RPMI7951 (cell line): ENCODE results near the gene EZH1. TPM values are rescaled to one million over a fixed set of nuclear protein-coding genes. Genes with fewer than 3 reads are reported as not detected.

Source experiments
- DNase-seq: peaks from one replicate; pipeline ENCODE4 v3.0.0-alpha.2; 2012; ENCODE audit warnings: low read depth
- total RNA-seq: library from RNA; depleted of rRNA; stranded (reverse); fragments of >200 nt; shearing (Covaris generic); gene quantifications from 2 replicates; pipeline ENCODE4 v1.2.3, GENCODE V29; 2014

EZH1 gene
- total RNA-seq, 1 experiment from 2014 or later: 8.5 TPM

DNA sequence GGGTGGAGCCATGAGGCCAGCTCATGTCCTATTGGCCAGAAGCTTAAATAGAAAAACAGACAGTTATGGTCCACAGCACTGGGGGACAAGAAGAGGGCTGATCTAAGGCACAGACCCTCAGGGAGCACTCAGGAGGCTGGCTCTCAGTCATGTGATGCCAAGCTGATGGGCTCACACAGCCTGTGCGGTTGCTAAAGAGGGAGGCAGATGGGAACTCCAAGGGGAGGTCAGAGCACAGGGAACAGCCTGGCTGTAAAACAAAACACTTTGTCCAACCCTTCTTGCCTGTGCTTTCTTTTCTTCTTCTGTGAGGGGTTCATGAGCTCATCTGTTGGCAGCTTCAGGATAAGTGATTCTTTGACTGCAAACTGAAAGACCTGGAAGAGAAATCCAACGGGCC lies 35.3 kb downstream of the EZH1 start:
- DNase-seq: no peak

DNA sequence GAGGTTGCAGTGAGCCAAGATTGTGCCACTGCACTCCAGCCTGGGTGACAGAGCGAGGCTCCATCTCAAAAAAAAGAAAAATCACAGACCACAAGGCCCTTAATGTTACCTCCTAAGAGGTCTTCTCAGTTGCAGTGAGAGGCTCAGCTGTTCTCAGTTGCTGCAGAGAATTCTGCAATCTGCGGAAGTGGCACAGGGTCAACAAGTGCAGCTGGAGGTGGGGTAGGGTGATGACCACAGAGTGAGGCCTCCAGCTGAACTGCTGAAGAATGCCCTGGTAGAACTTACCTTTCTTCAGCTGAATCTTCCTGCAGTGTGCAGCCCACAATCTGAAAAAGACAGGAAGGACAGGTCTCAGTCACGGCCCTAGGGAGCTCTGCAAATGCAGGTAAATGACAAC lies 36.3 kb downstream of the EZH1 start:
- no peak for DNase-seq

DNA sequence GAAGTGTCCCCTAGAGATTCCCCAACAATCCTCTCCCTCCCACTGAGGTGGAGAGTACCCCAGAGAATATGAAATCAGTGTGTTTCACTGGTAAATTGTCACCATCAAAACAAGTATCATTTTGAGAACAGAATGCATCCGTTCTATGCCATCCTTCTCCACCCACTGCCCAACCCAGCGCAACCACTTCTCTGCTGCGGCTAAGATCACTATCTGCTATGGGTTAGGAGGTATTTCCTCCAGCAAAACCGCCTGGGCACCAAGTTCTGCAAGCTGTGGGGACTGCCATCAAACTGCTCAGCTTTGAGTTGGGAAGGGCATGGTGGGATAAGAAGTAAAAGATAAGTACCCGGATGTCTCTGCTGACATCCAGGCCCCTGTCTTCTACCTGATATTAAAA lies 38.1 kb downstream of the EZH1 start:
- no peak for DNase-seq

DNA sequence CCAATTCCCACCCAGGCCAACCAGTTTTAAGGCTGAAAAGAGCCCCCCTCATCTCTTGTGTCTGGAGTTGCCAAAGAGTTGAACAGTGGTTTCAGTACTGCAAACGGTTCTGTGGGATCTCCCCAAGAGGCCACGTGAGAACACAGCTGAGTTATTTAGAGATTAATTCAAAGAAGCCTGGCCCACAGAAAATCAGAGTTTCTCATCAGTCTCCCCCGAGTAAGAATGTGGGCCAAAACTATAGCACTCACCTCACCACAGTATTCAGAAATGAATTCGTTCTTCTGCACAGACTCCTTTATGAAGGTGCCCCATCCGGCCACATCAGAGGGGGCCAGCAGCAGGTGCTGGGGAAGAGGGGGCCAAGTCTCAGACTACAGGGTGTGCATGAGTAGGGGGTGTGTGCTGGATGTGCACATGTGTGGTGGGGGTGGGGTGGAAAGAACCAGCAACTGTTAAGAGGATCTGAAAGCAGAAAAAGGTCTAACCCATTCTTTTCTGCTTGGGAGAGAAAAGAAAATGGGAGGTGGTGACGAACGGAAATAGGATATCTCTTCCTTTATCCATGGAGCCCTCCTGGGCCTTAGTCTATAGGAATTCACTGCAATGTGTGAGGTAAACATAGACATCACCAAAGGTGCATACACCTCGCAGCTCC lies 39.9 kb downstream of the EZH1 start:
- no peak for DNase-seq

DNA sequence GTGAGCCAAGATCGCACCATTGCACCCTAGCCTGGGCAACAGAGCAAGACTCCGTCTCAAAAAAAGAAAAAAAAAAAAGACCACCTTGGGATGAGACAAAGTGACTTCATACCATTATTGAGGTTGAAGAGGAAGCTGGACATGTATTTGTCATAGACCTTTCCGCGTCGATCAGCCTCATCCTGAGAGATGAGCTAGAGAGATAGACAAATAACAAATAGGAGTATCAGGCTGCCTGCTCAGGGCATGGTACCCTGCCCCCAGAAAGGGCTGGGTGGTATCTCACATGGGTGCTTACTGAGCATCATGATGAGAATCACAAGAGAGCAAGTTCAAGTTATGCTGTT lies 40.4 kb downstream of the EZH1 start:
- no peak for DNase-seq

DNA sequence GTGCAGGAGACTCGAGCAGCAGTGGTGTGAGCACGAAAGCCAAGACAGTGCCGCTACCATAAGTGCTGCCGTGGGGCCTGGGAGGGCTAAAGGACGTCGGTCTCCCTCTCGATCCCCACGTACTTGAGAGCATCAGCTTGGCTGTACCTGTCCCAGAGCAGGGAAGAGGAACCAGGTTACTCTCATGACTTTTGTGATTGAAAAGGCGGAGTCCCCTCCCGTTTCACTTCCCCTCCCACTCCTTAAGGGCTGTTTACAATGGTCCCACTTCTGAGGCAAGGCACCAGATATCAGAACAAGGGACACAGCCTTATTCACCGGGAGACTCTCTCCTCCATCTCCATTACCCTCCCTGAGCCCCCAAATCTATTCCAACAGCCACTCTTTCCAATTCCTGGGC lies 42.4 kb downstream of the EZH1 start:
- no peak for DNase-seq

DNA sequence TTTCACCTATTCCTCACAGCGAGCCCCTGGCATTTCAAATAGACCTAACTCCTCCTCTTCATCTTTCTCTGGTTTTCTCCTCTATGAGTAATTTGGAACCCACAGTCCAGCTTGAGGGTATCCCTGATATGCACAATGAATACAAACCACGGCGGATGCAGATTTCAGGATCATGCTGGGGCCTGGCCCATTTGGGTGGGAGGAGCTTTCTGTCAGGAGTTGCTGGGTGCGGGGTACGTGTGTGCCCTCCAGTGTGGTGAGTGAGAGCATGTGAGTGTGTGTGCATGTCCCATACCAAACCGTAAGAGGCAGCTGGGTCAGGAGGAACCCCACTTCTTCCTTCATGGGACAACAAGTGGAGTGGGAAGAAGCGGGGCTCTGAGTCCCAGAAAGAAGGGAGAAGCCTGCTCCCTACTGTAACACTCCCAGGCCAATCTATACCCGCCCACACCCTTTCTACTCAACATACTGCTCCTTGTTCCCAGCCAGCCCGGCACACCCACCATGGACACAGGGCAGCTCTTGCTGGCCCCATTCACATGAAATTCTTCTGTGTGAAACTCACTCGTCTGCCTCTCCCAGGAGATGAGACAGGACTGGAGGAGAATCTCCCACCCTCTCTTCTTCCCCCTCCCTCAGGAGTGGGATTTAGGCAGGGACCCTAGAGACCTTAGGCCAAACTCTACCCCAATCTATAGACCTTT lies 44.1 kb downstream of the EZH1 start:
- no peak for DNase-seq

DNA sequence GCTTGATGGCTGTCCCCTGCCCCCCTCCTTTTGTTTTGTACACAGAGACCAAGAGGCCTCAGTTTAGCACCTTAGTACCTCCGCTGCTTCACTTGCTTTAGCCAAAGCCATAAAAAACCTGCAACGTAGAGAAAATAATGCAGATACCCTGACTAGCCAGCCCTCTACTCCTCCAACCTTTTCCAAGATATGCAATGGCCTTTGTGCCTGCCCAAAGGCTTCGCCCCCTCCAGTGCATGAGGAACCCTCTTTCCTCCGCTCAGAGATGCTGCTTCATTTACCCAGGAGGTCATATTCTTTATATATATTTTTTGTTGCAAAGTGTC lies 45.5 kb downstream of the EZH1 start:
- no peak for DNase-seq

DNA sequence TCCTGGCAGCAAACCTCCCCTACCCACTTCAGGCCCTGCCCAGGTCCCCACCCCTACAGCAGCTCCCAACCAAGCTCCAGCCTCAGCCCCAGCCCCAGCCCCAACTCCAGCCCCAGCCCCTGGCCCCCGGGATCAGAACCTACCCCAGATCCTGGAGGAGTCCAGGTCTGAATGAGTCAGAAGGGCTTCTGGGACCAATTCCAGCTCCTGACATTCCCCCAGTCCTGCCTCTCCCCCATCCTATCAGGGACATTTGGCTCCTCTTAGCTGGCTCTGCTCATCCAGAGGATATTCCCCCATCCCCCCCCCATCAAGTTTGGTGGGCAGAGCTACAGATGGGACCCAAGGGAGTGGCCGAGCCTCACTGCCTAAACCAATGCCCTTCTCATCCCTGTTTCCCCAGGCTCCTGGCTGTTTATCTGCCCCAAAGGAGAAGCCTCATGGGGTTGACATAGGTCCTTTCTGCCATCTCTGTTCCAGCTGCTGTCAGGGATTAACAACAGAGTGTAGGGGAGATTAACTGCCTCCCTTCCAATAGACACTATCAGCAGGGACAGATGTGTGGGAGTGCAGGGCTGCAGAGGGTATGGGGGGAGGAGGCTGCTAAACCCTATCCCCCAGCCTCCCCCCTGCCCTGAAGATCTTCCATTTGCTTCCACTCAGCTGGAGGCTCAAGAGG lies 46.0 kb downstream of the EZH1 start:
- peak; percentile 83 for DNase-seq

DNA sequence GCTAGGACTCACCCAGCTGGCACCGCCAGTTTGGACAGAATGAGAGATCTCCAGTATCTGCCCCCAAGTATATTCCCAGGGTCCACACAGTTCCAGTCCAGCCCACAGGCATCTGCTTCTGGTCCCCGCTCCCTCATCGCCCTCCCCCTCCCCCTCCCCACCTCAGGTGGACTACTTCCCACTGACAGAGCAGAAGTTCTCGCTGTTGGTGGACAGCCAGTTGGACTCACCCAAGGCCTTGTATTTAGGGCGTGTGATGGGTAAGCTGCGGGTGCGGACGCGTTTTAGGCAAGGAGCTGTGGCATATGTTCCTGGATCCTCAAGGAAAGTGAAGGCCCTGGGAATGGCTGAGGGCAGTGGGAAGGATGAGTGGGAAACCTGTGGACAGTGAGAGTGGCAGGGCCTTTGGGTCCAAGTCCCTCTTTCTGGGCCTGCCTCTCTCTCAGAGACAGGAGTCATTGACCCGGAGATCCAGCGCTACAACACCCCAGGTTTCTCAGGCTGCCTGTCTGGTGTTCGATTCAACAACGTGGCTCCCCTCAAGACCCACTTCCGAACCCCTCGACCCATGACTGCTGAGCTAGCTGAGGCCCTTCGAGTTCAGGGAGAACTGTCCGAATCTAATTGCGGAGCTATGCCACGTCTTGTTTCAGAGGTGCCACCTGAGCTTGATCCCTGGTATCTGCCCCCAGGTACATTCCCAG lies 47.6 kb downstream of the EZH1 start:
- no peak for DNase-seq

DNA sequence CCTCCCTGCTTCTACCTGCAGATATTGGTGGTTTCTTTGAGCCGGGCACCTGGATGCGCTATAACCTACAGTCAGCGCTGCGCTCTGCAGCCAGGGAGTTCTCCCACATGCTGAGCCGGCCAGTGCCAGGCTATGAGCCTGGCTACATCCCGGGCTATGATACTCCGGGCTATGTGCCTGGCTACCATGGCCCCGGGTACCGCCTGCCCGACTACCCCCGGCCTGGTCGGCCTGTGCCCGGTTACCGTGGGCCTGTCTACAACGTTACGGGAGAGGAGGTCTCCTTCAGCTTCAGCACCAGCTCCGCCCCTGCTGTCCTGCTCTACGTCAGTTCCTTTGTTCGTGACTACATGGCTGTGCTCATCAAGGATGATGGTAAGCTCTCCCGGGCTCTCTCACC lies 49.3 kb downstream of the EZH1 start:
- no peak for DNase-seq

DNA sequence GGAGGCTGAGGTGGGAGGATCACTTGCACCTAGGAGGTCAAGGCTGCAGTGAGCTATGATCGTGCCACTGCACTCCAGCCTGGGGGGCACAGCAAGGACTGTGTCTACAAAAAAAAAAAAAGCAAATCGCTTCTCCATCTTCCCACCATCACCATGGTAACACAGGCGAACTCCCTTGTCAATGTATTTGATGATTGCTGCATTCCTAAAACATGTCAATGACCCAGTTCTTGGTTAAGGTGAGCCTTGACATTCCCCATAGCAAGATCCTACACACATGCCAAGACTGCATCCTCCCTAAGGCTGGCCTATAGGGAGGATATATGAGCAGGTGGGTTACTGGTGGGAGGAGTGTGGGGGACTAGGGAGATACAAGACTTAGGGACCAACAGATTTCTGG lies 50.3 kb downstream of the EZH1 start:
- DNase-seq: no peak

DNA sequence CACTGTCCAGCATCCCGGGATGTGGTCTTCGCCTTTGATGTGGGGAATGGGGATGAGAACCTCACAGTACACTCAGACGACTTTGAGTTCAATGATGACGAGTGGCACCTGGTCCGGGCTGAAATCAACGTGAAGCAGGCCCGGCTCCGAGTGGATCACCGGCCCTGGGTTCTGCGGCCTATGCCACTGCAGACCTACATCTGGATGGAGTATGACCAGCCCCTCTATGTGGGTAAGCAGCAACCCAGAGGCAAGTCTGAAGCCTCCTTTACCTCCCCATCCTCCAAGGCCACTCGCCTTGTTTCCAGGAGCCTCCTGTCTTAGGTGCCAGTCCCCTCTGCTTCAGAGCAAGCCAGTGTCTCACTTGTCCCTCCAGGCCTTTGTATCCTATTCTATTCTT lies 52.4 kb downstream of the EZH1 start:
- DNase-seq: no peak

DNA sequence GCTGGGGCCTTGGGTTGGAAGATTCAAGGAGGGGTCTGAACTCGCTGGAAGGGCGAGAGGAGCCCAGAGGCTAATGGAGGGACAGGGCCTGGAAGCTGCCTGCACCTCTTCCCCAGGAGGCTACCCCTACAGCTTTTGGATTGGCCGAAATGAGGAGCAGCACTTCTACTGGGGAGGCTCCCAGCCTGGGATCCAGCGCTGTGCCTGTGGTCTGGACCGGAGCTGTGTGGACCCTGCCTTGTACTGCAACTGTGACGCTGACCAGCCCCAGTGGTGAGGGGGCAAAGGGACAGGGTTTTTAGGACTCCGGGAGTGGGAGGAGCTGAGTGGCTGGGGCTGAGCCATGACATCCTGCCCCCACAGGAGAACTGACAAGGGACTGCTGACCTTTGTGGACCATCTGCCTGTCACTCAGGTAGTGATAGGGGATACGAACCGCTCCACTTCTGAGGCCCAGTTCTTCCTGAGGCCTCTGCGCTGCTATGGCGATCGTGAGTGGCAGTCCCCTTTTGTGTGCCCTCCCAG lies 53.8 kb downstream of the EZH1 start:
- DNase-seq: no peak

DNA sequence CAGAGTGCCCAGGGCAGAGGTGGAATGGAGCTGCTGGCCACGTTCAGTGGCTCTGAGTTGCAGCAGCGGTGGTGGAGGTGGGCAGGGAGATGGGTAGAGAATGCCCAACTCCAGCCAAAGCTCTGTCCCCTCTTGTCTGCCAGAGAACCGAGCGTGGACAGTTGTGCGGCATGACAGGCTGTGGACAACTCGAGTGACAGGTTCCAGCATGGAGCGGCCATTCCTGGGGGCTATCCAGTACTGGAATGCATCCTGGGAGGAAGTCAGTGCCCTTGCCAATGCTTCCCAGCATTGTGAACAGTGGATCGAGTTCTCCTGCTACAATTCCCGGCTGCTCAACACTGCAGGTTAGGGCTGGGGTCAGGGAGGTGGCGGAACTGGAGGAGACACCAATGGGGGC lies 54.2 kb downstream of the EZH1 start:
- no peak for DNase-seq

DNA sequence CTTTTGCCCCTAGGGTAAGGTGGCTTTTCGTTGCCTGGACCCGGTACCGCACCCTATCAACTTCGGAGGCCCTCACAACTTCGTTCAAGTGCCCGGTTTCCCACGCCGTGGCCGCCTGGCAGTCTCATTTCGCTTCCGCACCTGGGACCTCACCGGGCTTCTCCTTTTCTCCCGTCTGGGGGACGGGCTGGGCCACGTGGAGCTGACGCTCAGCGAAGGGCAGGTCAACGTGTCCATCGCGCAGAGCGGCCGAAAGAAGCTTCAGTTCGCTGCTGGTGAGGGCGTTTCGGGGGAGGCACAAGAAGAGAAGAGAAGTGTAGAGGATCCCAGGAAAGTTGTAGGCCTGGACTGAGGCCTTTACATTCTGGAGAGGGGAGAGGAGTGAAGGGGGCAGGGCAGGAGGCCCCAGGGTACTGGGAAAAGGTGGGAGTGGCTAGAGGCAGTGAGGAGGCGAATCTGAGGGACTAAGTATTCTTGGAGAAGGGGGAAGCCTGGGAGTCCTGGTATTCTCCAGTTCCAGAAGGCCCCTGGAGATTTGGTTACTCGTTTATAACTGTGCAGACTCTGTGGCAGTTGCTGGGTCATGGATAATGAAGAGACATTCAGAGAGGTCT lies 57.0 kb downstream of the EZH1 start:
- no peak for DNase-seq

DNA sequence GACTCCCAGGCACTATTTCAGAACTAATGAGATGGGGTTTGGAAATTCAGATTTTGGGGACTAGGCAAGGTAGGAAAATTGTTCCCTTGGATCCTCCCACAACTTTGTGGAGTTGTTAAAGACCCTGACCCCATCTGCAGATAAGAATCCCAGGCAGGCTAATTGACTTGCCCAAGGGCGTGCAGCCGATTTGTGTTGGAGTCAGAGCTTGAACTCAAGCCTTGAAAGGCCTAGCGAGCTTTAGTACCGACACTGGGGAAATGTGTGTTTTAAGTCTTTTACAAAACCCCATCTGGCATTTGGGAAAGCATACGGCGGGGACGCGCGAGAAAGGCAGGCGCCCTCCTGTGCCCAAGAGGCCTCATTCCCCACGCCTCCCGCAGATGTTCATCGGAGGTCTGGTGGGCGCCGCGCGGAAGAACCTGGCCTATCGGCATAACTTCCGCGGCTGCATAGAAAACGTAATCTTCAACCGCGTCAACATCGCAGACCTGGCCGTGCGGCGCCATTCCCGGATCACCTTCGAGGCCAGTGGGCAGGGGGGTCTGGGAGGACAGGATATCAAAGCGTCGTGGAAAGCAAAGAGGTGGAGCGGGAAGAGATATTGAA lies 58.2 kb downstream of the EZH1 start:
- no peak for DNase-seq

DNA sequence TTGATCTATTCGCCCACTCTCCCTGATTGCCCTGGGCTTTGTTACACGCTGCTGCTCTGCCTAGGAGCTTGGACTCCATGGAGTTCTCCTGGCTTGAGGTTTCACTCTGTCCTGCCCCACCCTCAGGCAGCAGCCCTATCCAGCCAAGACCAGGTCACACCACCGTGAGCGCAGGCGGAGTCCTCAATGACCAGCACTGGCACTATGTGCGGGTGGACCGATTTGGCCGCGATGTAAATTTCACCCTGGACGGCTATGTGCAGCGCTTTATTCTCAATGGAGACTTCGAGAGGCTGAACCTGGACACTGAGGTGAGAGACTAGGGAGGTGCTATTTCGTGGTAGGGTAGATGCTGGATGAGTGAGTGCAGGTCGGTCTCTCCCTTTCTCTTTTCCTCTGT lies 59.0 kb downstream of the EZH1 start:
- no peak for DNase-seq

DNA sequence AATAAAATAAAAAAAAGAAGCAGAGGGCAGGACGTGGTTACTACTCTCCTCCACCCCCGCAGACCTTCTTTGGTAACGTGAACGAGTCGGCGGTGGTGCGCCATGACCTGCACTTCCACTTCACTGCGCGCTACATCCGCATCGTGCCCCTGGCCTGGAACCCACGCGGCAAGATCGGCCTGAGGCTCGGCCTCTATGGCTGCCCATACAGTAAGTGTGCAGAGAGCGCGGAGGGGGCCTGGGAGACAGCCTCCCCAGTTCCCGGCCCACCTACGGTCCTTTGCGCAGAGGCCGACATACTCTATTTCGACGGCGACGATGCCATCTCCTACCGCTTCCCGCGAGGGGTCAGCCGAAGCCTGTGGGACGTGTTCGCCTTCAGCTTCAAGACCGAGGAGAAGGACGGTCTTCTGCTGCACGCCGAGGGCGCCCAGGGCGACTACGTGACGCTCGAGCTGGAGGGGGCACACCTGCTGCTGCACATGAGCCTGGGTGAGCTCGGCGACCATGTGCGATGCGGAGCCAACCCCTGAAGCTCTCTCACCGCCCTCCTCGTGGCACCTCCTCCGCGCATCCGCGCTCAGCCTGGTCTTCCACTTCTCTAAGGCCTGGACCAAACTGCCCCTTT lies 59.8 kb downstream of the EZH1 start:
- DNase-seq: no peak

DNA sequence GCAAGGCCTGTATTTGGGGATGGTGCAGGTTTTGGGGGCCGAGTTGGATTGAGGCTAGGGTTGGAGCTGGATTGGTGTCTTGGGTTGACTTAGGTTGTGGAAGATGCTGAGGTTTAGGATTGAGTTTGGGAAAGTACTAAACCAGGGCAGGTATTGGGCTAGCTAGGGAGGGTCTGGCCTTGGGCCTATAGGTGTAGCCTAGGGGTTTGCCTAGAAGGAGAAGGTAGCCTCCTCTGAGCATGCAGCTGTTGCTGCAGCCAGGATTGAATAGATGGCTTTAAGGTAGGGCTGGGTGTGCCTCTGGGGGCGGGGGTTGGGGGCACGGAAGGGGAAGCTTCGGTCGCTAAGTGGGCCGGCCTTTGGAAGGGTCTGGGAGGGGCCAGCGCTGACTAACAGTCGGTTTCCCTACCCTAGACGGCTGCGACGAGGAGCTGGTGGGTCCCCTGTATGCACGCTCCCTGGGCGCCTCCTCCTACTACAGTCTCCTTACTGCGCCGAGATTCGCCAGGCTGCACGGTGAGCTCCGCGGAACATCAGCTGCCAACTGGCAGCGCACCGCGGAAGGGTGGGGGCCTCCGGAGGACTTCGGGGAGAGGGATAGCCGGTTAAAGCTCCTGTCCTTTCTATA lies 61.3 kb downstream of the EZH1 start:
- DNase-seq: no peak
